GM12874 (cell line): ENCODE results near the gene CD81.

ENCODE experiments used
- TF ChIP-seq, protein P1 (sequence below): IDR thresholded peaks from 2 replicates; pipeline ENCODE4 v1.5.1; 2011; ENCODE audit warnings: low read depth, mild to moderate bottlenecking, control low read depth, low read length, moderate library complexity; ENCODE audit not compliant: insufficient read depth

CD81 gene

DNA sequence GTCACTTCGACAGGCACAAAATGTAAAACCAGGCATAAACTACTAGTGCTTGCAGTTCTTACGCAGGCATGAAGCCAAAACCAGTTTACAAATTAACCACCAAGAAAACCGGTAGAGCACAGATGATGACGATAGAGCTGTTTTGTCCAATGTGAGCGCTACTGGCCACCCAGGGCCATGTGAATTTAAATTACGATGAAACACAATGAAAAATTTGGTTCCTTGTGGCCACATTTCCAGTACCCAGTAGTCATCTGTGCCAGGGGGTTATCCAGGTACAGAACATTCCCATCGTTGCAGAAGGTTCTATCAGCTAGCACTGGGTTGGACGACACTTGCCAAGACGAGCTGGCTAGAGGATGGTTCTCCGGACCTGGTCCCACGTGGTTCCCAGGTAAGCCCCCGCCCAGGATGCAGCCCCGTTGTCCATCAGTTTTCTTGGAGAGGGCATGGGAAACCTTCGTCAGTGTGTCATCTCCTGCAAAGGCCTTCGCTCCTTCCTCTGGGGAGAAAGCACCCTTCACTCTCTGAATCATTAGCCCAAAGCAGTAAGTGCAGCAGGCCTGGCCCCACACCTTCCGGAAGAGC, 1.1 kb upstream of the CD81 start:
- TF ChIP-seq, protein P1, sequence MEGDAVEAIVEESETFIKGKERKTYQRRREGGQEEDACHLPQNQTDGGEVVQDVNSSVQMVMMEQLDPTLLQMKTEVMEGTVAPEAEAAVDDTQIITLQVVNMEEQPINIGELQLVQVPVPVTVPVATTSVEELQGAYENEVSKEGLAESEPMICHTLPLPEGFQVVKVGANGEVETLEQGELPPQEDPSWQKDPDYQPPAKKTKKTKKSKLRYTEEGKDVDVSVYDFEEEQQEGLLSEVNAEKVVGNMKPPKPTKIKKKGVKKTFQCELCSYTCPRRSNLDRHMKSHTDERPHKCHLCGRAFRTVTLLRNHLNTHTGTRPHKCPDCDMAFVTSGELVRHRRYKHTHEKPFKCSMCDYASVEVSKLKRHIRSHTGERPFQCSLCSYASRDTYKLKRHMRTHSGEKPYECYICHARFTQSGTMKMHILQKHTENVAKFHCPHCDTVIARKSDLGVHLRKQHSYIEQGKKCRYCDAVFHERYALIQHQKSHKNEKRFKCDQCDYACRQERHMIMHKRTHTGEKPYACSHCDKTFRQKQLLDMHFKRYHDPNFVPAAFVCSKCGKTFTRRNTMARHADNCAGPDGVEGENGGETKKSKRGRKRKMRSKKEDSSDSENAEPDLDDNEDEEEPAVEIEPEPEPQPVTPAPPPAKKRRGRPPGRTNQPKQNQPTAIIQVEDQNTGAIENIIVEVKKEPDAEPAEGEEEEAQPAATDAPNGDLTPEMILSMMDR = no peak

DNA sequence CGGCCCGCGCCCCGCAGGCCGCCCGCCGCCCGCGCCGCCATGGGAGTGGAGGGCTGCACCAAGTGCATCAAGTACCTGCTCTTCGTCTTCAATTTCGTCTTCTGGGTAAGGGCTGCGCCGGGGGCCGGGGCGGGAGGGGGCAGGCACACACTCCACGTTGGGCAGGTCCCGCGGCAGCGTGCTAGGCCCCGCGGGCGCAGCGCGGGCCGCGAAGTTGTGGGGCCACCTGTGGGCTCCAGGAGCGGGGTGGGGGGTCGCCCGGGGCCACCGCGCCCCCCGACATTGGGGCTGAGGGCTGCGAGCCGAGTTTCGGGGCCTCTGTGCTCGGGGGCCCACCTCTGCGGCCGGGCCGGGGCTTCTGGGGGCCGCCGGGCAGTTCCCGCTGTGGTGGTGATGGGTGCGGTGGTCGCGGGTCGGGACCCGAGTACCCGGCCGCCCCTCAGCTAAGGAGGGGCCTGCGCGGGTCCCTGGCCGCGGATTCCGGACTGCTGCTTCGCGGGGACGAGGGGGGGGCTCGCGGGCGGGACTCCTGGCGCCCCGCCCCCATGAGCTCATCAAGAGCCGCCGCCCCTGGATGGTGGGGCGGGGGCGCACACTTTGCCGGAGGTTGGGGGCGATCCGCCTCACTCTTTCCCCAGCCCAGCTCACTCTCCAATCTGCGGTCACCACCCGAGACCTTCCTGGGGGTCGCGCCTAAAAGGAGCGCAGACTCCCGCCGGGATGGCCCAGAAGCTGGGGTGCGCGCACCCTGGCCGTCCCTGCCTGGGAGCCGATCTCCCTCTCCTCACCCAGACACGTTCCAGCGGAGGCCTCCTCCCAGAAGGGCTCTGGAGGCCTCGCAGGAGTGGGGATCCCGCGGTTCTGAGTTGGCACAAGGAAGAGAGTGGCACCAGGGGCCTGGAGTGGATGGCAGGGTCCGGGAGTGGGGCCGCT, 667 bp downstream of the CD81 start:
- TF ChIP-seq, protein P1 = no peak

DNA sequence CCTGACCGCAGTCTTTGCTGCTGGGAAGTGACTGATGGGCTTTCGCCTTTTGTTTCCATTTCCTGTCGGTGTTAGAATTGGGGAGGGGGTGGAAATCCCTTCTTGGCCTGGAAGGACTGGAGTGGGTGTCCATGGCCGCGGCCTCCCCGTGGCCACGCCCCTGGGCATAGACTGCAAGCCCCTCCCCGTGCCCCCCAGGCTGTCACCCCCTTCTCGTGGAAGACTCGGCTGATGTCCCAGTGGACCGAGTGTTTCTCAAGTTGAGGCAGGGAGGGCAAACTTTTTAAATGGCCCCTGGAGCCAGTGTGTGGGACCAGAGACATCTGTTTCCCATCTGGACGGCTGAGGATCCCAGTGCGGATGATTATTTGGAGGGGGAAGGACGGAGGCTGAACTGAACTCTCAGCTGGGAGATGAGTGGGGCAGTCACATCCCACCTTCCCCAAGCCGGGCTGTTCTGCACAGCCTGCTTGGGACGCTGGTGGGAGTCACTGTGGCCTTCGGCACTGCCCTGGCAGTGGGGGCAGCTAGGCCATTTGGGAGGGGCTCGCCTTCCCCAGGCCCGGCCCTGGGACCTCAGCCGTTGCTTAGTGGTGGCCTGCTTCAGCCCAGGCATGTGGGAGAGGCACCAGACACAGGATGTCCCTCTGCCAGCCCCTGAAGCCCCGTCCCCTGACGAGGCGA, 1.6 kb downstream of the CD81 start:
- TF ChIP-seq, protein P1 = no peak

DNA sequence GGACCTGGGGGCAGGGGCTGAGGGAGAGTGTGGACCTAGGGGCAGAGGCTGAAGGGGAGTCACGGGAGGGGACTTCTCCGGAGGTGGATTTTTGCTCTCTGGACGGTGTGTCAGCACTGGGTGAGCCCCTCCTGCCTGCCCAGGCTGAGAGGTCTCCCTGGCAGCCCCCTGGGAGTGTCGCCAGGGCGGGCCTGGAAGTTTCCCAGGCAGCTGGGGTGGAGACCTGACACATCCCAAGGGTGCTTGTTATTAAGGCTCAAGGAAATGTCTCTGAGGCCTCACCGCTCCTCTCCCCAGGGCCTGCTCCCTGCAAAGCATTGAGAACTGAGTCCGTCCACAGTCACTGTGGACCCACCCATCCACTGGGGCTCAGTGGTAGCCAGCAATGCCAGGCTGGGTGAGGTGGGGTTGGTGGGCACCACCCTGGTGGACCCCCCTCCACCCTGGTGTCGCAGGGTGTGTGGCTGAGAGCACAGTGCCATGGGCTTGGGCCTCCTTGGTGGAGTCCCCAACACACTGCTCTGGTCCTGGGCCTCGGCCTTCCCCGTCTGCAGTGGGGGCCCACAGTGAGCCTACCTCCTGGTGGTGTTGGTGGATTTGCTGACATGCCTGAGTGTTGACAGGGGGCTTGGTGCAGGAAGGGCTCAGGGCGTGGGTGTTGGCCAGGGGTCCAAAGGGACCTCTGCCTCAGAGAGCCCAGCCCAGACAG, 2.5 kb downstream of the CD81 start:
- TF ChIP-seq, protein P1 = no peak

DNA sequence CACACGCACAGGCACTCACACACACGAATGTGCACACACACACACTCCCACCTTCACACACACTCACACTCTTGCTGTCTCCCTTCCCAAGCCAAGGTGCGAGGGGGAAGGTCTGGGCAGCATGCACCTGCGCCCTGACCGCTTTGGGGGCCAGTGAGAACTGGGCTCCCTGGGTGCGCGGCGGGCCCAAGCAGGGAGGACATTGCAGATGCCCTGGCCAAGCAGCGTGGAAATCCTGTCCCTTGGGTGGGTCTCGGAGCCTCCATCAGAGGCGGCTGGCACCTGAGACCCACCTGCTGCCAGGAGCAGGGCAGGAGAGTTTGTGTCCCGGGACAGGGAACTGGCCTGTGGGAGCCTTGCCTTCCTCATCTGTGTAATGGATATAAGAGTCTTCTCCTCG, 3.3 kb downstream of the CD81 start:
- TF ChIP-seq, protein P1 = no peak

DNA sequence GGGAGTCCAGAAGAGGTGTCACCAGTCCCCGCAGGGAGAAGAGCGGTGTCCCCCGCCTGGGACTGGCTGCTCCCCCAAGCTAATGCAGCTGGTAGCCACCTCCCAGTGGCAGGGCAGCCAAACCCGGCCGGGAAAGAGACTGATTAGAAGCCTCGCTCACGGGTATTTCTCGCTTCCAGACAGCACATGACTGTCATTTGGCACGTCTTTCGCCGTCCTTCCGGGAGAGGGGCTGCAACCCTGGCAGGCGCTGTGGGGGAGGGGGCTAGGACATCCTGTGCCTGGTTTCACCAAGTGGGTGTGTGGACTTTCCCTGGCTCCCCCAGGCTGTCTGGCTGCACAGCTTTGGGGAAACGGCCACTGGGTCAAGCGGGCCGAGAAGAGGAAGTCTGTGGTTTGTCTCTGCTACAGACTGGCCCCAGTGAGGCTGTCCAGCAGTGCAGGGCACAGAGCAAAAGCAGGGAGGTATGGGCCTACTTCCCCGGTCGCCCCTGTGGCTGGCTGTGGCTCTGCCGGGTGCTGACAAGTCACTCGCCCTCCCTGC, 3.8 kb downstream of the CD81 start:
- TF ChIP-seq, protein P1 = no peak
